Right lobe of liver (tissue), 6 donors: ENCODE measurements around the gene CRYBA2. TPM values are rescaled to one million over a fixed set of nuclear protein-coding genes. Genes with fewer than 3 reads are reported as not detected.

Experiments used
- ATAC-seq, 4 donors: fragments of 200-7000 bp; cut with Tn5 transposase; one replicate each; pipeline ENCODE4 v1.9.1; 2020; ENCODE audit warnings: mild to moderate bottlenecking in 4 of 4, moderate library complexity in 4 of 4
- DNase-seq, 3 donors: peaks; one replicate each; pipeline ENCODE4 v3.0.0-alpha.2; 2020
- H3K27ac ChIP-seq, 3 donors: fragments of 200-600 bp; one replicate each; pipeline ENCODE4 v1.8.0; 2022
- H3K27me3 ChIP-seq, 2 donors: fragments of 200-600 bp; one replicate each; pipeline ENCODE4 v1.8.0; 2022
- H3K36me3 ChIP-seq, 4 donors: fragments of 200-600 bp; sonication (generic) in 1 of 4; one replicate each; pipeline versions ENCODE4 v1.5.1 to v1.8.0; 2017 to 2022; ENCODE audit warnings: control low read depth in 1 of 4
- H3K4me1 ChIP-seq, 4 donors: fragments of 200-600 bp; sonication (generic) in 1 of 4; one replicate each; pipeline versions ENCODE4 v1.5.1 to v1.8.0; 2017 to 2022; ENCODE audit warnings: control low read depth in 1 of 4
- H3K4me3 ChIP-seq, 3 donors: fragments of 200-600 bp; one replicate each; pipeline ENCODE4 v1.8.0; 2022
- H3K9me3 ChIP-seq, 4 donors: fragments of 200-600 bp; sonication (generic) in 1 of 4; one replicate each; pipeline versions ENCODE4 v1.5.1 to v1.8.0; 2017 to 2022; ENCODE audit warnings: control low read depth in 1 of 4
- POLR2A ChIP-seq: fragments of 450-650 bp; IDR thresholded peaks from one replicate; pipeline ENCODE4 v1.6.1; 2017; ENCODE audit warnings: antibody characterized with exemption, mild to moderate bottlenecking
- WGBS: methylation state at CpG from one replicate; pipeline ENCODE4 v1.1.6; 2018; ENCODE audit warnings: low coverage, low lambda C conversion rate; ENCODE audit not compliant: insufficient coverage; ENCODE audit errors: missing lambda C conversion rate; 5-methylcytosine and 5-hydroxymethylcytosine counted together
- intact Hi-C, 2 donors: fragments of 100-400 bp; cut with DNase I; formaldehyde crosslinking; loops; one replicate each; pipeline versions ENCODE4 v1.11.2 to v1.14.1; 2022
- total RNA-seq, 6 experiments: library from RNA; depleted of rRNA in 2 of 6; stranded (reverse); fragments of >200 nt in 2 of 6; fragmentation: NEBNext Ultra II Directional in 3 of 6; extraction: Animal tissue kit (Norgen Biotek cat#: 25700) in 3 of 6; gene quantifications; one replicate each; pipeline versions ENCODE4 v1.1.0 to v1.2.4, GENCODE V29; 2016 to 2023
- TF ChIP-seq, protein P1 (sequence below), 4 donors: fragments of 200-600 bp in 3 of 4; fragments of 450-650 bp in 1 of 4; IDR thresholded peaks; one replicate each; pipeline versions ENCODE4 v1.5.1 to v1.8.0; 2016 to 2022; ENCODE audit warnings: antibody characterized with exemption in 4 of 4, mild to moderate bottlenecking in 2 of 4
- donor health status: DM: no; HTN: yes; CAD: no.
- donor health status: DM: no; HTN: no; CAD: no.
- donor health status: DM: no; HTN: no; CAD: no.
- donor health status: DM: no; HTN: yes; CAD: no.
- donor health status: DM: no; HTN: yes; CAD: no.

Gene CRYBA2
- total RNA-seq, 6 experiments from 2014 or later, result not detected

DNA sequence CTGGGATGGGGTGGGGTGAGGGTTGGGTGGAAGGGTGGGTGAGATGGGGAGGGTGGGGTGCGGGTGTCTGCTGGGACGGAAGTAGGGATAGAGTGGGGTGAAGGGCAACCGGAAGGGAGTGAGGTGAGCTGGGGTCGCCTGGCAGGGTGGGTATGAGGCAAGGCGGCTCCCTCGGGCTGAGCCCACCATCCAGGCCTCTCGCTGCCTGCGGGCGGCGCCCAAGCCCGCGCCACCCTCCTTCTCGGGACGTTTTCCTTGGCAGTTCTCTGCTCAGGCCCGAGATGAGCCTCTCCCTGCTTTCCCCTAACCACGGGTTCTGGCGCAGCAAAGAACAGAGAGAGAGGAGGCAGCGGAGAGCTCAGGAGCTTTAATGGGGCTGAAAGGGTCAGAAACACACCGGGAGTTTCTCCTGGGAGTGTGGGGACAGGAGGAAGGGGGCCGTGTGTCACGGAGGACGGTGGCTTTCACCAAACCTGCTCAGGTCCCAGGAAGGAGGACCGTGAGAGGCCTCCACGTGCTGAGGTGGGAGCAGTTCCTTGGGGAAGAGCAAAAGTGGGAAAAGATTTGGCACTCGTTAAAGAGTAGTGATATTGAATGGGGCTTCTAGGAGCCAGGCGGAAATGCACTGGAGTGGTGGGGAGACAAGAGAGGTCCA, 12.4 kb downstream of the CRYBA2 start:
- H3K36me3 ChIP-seq, result no peaks in the 10 kb centered on the region
- ATAC-seq (no peak), DNase-seq (no peak)
- intact Hi-C loops, result no loop called here
- no peak for TF ChIP-seq POLR2A
- H3K9me3 ChIP-seq, result no peaks in the 10 kb centered on the region
- no peak overlapping the region for H3K4me3 ChIP-seq
- H3K27me3 ChIP-seq, result peaks cover 14 to 35% of the 10 kb centered on the region in 2 donors
- 3% methylated on average over 18 of the region's 26 CpGs for WGBS
- no peak overlapping the region for H3K27ac ChIP-seq
- peaks cover 0 to 20% (median 3%) of the 10 kb centered on the region in 4 donors for H3K4me1 ChIP-seq

DNA sequence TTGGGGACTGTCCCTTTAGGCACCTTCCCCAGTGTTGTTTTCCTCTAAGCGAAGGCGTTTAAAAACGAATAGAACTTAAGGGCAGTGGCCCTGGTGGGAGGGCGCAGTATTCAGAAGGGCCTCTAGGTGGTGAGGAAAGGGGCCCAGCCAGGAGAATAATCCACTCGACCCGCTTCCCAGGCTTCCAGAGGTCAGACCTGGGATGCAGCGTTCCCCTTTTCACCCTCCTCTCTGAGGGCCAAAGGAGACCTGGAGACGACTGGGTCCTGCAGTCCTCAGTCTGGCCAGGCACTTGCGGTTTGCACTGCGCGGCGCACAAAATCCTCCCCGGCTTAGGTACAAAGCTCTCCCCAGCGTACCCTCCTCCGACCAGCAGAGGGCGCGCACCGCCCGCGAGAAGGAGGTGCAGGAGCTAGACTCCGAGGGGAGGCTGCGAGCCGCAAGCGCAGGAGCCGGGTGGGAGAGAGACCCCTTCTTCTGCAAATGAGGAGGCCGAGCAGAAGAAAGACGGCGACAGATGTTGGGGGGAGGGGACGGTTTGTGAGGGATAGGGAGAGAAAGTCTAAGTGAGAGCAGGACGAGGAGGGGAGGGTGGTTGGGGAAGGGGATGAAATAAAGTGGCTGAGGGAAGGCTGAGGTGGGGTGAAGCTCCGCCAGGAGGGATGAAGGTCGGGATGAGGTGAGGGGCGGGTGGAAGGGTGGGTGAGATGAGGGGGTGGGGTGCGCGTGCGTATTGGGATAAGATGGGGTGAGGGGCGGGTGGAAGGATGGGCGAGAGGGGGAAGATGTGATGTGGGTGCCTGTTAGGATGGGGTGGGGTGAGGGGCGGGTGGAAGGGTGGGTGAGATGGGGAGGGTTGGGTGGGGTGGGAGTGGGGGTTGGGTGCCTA, 13.1 kb downstream of the CRYBA2 start:
- Histone ChIP-seq H3K4me3 (no peak overlapping the region), H3K9me3 (no peaks in the 10 kb centered on the region), H3K27ac (no peak overlapping the region), H3K36me3 (no peaks in the 10 kb centered on the region), H3K27me3 (peaks cover 14 to 31% of the 10 kb centered on the region in 2 donors), H3K4me1 (peaks cover 0 to 20% (median 3%) of the 10 kb centered on the region in 4 donors)
- DNase-seq (peak; percentile 82 to 84 (median 83)), ATAC-seq (peak; percentile 92 to 94 (median 93))
- intact Hi-C loops, result no loop called here
- TF ChIP-seq, protein P1, sequence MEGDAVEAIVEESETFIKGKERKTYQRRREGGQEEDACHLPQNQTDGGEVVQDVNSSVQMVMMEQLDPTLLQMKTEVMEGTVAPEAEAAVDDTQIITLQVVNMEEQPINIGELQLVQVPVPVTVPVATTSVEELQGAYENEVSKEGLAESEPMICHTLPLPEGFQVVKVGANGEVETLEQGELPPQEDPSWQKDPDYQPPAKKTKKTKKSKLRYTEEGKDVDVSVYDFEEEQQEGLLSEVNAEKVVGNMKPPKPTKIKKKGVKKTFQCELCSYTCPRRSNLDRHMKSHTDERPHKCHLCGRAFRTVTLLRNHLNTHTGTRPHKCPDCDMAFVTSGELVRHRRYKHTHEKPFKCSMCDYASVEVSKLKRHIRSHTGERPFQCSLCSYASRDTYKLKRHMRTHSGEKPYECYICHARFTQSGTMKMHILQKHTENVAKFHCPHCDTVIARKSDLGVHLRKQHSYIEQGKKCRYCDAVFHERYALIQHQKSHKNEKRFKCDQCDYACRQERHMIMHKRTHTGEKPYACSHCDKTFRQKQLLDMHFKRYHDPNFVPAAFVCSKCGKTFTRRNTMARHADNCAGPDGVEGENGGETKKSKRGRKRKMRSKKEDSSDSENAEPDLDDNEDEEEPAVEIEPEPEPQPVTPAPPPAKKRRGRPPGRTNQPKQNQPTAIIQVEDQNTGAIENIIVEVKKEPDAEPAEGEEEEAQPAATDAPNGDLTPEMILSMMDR (IDR thresholded peaks at IDR 0.05), result peak; percentile 83 to 94 (median 90)
- TF ChIP-seq POLR2A, result no peak
- WGBS, result 1% methylated on average over 35 of the region's 39 CpGs

DNA sequence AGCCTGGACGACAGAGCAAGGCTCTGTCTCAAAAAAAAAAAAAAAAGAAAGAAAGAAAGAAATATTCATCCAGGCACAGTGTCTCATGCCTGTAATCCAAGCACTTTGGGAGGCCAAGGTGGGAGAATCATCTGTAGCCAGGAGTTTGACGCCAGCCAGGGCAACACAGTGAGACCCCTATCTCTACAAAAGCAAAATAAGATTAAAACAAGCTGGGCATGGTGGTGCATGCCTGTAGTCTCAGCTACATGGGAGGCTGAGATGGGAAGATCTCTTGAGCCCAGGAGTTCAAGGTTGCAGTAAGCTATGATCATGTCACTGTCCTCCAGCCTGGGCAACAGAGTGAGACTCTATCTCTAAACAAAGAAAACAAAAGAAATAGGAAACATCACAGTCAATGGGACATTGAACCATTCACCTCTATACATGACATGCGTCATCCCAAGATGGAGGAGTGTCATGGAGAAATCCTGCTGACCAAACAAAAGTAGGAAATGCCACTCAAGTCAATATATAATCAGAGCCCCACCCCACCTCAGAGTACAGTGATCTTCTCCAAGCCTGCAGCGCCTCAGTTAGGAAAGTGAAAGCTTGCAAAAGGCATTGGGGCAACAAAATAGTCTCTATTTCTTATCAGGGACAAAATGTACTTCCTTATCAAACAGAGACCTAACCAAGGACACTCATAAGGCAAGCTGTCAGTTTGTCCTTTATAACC, 18.0 kb downstream of the CRYBA2 start:
- H3K36me3 ChIP-seq, result no peaks in the 10 kb centered on the region
- no peak overlapping the region for H3K4me3 ChIP-seq
- no peaks in the 10 kb centered on the region for H3K9me3 ChIP-seq
- intact Hi-C loops, result no loop called here
- H3K27ac ChIP-seq, result no peak overlapping the region
- no peak for ATAC-seq
- WGBS, result 47% methylated on average over 4 of the region's 4 CpGs
- DNase-seq, result no peak
- TF ChIP-seq, protein P1 (IDR thresholded peaks at IDR 0.05), result no peak
- no peak for TF ChIP-seq POLR2A
- no peaks in the 10 kb centered on the region for H3K4me1 ChIP-seq
- no peaks in the 10 kb centered on the region for H3K27me3 ChIP-seq

DNA sequence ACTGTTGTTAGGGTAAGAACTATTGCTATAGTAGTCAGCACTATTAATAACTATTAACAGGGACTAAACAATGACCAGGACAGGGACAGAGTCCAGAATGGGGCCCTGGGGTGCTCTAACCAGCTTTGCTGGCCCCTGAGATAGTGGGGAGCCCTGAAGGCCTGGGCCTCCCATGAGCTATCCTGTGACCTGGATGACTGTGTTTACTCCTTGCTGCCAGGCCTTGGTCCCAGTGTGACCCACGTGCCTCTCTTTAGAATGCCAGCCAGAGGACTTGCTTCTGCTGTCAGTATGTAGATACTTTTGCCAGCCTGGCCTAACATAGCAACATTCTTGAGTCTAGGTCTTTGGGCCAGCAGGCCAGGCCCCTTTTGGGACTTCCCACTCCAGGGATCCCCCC, 22.3 kb downstream of the CRYBA2 start:
- H3K4me3 ChIP-seq, result no peak overlapping the region
- ATAC-seq (no peak), DNase-seq (no peak)
- H3K9me3 ChIP-seq, result no peaks in the 10 kb centered on the region
- no peaks in the 10 kb centered on the region for H3K36me3 ChIP-seq
- no peak overlapping the region for H3K27ac ChIP-seq
- H3K4me1 ChIP-seq, result no peaks in the 10 kb centered on the region
- intact Hi-C loops, result no loop called here
- WGBS, result 13% methylated on average over 1 of the region's 1 CpG
- TF ChIP-seq, protein P1 (IDR thresholded peaks at IDR 0.05), result no peak
- no peak for TF ChIP-seq POLR2A
- no peaks in the 10 kb centered on the region for H3K27me3 ChIP-seq
